Measurements from ENCODE around the gene NPLOC4. TPM values are rescaled to one million over a fixed set of nuclear protein-coding genes. Genes with fewer than 3 reads are reported as not detected.

The NPLOC4 gene
- total and polyA plus RNA-seq, 9 of the 15 experiments (the other 6 are each of a cell fraction or from before 2014, with no cell fraction given), result 1.5 to 116 (median 64.5) TPM

- Histone ChIP-seq H3K9me1 (ENCODE audit: control insufficient read depth, insufficient read depth, low read length) (no peaks in the 10 kb centered on the region), H3K36me3 (ENCODE audit: control insufficient read depth, insufficient read depth, low read length) (peaks cover 94% of the 10 kb centered on the region), H4K20me1 (replicated peaks; ENCODE audit: control insufficient read depth, insufficient read depth, low read length) (no peaks in the 10 kb centered on the region; the same call in 1 of the 2 replicates), H3K27ac (ENCODE audit: extremely low read depth, low read depth, low read length) (no peak overlapping the region), H3K27me3 (ENCODE audit: control insufficient read depth in 2 of 2, insufficient read depth in 2 of 2, low read length in 2 of 2) (no peaks in the 10 kb centered on the region), H2AFZ (ENCODE audit: low read depth, low read length) (no peak overlapping the region), H3K4me2 (ENCODE audit: insufficient read depth, low read length) (no peak overlapping the region), H3K4me3 (no peak overlapping the region), H3K79me2 (ENCODE audit: control insufficient read depth, insufficient read depth, low read length) (0 out of 3 replicates have a peak, but pooled peaks cover 2% of the 10 kb centered on the region), H3K4me1 (replicated peaks in 1 of 2; ENCODE audit: control insufficient read depth in 2 of 2, insufficient read depth in 2 of 2, low read length in 2 of 2) (peaks cover 0 to 3% of the 10 kb centered on the region in 2 experiments; a peak in 1 of 5 replicates), H3K9me3 (replicated peaks; ENCODE audit: control insufficient read depth, insufficient read depth, low read depth, low read length) (no peaks in the 10 kb centered on the region), H3K9ac (ENCODE audit: insufficient read depth in 1 of 2, low read depth in 2 of 2, low read length in 2 of 2) (no peak overlapping the region)
- ChIA-PET CTCF (ENCODE audit: low intra/inter-chr PET ratio) (no interaction called here), POLR2A (interaction anchor here (1.1 to 1.9 kb wide), 2 partner anchors 8 to 17 kb away, joined by 6 to 7 read pairs; no protein-coding TSS in a partner anchor)
- ATAC-seq, result no peak
- WGBS (ENCODE audit: insufficient coverage, low coverage, missing lambda C conversion rate), result 82% methylated on average over 17 of the region's 17 CpGs
- BruUV-seq (replicated peaks), result no TSS peak
- TF ChIP-seq RCOR1 (IDR thresholded peaks at IDR 0.05; ENCODE audit: borderline replicate concordance in 1 of 2, low read depth in 2 of 2, low read length in 2 of 2), result no peak
- no peak for TF ChIP-seq ZNF449 (CRISPR knock-in tag; IDR thresholded peaks at IDR 0.05)
- DNase-seq (ENCODE audit: extremely low read depth in 1 of 4, low spot score in 3 of 4), result no peak
- intact Hi-C loops (cut with micrococcal nuclease), result no loop called here
- no peak for FAIRE-seq
- in situ Hi-C loops (cut with MboI), result no loop called here
These were observed 62.9 kb downstream of the NPLOC4 start for GRCh38 chr17:81573794-81574642.

Data from K562 (cell line).